Activated CD8-positive, alpha-beta T cell treated with anti-CD3 and anti-CD28 coated beads for 36 hours (primary cell): ENCODE data around the gene CHML. TPM values are rescaled to one million over a fixed set of nuclear protein-coding genes. Genes with fewer than 3 reads are reported as not detected.

Source experiments
- ATAC-seq: fragments of 200-7000 bp; cut with Tn5 transposase; one replicate; pipeline ENCODE4 v1.10.0; 2021; ENCODE audit warnings: mild to moderate bottlenecking, moderate library complexity
- CTCF ChIA-PET: fragments of 350-600 bp; sonication (Branson Sonifier 250); formaldehyde crosslinking; loops from one replicate; lab custom pipeline; 2021; ENCODE audit warnings: antibody characterized with exemption; lab: Charles Lee
- POLR2A ChIA-PET: fragments of 350-600 bp; sonication (Branson Sonifier 250); formaldehyde crosslinking; loops from one replicate; lab custom pipeline; 2021; ENCODE audit warnings: antibody characterized with exemption; lab: Charles Lee
- DNase-seq: peaks from one replicate; pipeline ENCODE4 v3.0.0-alpha.2; 2020
- H3K27ac Mint-ChIP-seq: one replicate; pipeline ENCODE4 v1.8.0; 2021; ENCODE audit warnings: mild to moderate bottlenecking, mixed read lengths
- H3K27me3 Mint-ChIP-seq: one replicate; pipeline ENCODE4 v1.8.0; 2021; ENCODE audit warnings: mixed read lengths
- H3K36me3 Mint-ChIP-seq: one replicate; pipeline ENCODE4 v1.8.0; 2021; ENCODE audit warnings: low read depth, mixed read lengths
- H3K4me1 Mint-ChIP-seq: one replicate; pipeline ENCODE4 v1.8.0; 2021; ENCODE audit warnings: low read depth, mixed read lengths
- H3K4me3 Mint-ChIP-seq: one replicate; pipeline ENCODE4 v1.8.0; 2021; ENCODE audit warnings: mild to moderate bottlenecking, moderate library complexity, mixed read lengths
- H3K9me3 Mint-ChIP-seq: one replicate; pipeline ENCODE4 v1.8.0; 2021; ENCODE audit warnings: mixed read lengths
- intact Hi-C: fragments of 100-400 bp; cut with micrococcal nuclease; formaldehyde crosslinking; loops from one replicate; pipeline ENCODE4 v1.10.0; 2022
- total RNA-seq, 2 experiments: library from RNA; stranded (reverse); gene quantifications; one replicate each; pipeline ENCODE4 v1.2.3, GENCODE V29; 2021
- TF ChIP-seq, protein P1 (sequence below): fragments of 200-600 bp; IDR thresholded peaks from one replicate; pipeline ENCODE4 v1.8.0; 2022; ENCODE audit warnings: antibody characterized with exemption, mild to moderate bottlenecking

The CHML gene
- total RNA-seq, 2 experiments from 2014 or later: 20.3 to 24.7 TPM

- no peaks in the 10 kb centered on the region for H3K27me3 Mint-ChIP-seq
- ChIA-PET POLR2A (interaction anchor here (1.2 to 1.6 kb wide), 2 partner anchors 22 to 233 kb away, joined by 4 to 6 read pairs; partner anchors contain the start of gene EXO1), CTCF (interaction anchor here (1.1 to 4.5 kb wide), 2 partner anchors 12 to 62 kb away, joined by 3 to 37 read pairs; no protein-coding TSS in a partner anchor)
- ATAC-seq (peak; percentile 50), DNase-seq (peak; percentile 54)
- no peak overlapping the region for H3K4me3 Mint-ChIP-seq
- H3K36me3 Mint-ChIP-seq: no peaks in the 10 kb centered on the region
- peaks cover 22% of the 10 kb centered on the region for H3K4me1 Mint-ChIP-seq
- no peaks in the 10 kb centered on the region for H3K9me3 Mint-ChIP-seq
- TF ChIP-seq, protein P1, sequence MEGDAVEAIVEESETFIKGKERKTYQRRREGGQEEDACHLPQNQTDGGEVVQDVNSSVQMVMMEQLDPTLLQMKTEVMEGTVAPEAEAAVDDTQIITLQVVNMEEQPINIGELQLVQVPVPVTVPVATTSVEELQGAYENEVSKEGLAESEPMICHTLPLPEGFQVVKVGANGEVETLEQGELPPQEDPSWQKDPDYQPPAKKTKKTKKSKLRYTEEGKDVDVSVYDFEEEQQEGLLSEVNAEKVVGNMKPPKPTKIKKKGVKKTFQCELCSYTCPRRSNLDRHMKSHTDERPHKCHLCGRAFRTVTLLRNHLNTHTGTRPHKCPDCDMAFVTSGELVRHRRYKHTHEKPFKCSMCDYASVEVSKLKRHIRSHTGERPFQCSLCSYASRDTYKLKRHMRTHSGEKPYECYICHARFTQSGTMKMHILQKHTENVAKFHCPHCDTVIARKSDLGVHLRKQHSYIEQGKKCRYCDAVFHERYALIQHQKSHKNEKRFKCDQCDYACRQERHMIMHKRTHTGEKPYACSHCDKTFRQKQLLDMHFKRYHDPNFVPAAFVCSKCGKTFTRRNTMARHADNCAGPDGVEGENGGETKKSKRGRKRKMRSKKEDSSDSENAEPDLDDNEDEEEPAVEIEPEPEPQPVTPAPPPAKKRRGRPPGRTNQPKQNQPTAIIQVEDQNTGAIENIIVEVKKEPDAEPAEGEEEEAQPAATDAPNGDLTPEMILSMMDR: no peak
- intact Hi-C loops: loop anchor here (5.0 to 10.0 kb wide), 4 partner anchors 82 to 391 kb away; partner anchors contain the start of genes EXO1 and KMO
- no peak overlapping the region for H3K27ac Mint-ChIP-seq
Observed at GRCh38 chr1:241614144-241614543, 26.0 kb downstream of the CHML start.

GRCh38 chr1:241612533-241613477 lies 27.4 kb downstream of the CHML start:
- no peak for ATAC-seq
- POLR2A ChIA-PET: interaction anchor here (1.2 to 1.6 kb wide), 3 partner anchors 12 to 235 kb away, joined by 3 to 6 read pairs (median 4); partner anchors contain the start of gene EXO1
- CTCF ChIA-PET: interaction anchor here (1.2 to 4.5 kb wide), 11 partner anchors 8 to 385 kb away, joined by 3 to 37 read pairs (median 14); partner anchors contain the start of genes KMO and MAP1LC3C

GRCh38 chr1:241611736-241612135 lies 28.4 kb downstream of the CHML start:
- DNase-seq (no peak), ATAC-seq (no peak)
- Mint-ChIP-seq H3K4me3 (no peak overlapping the region), H3K36me3 (no peaks in the 10 kb centered on the region), H3K27ac (no peak overlapping the region), H3K4me1 (peaks cover 13% of the 10 kb centered on the region), H3K27me3 (no peaks in the 10 kb centered on the region), H3K9me3 (no peaks in the 10 kb centered on the region)
- intact Hi-C loops: loop anchor here (5.0 to 10.0 kb wide), 4 partner anchors 79 to 393 kb away; partner anchors contain the start of genes EXO1 and KMO
- TF ChIP-seq, protein P1: no peak
- CTCF ChIA-PET: interaction anchor here (0.8 to 4.5 kb wide), 21 partner anchors 9 to 386 kb away, joined by 3 to 37 read pairs (median 6); partner anchors contain the start of genes EXO1, KMO and MAP1LC3C
- POLR2A ChIA-PET: interaction anchor here (0.6 to 1.1 kb wide), 3 partner anchors 15 to 28 kb away, joined by 3 read pairs; no protein-coding TSS in a partner anchor

More at GRCh38 chr1:241612533-241613477, 27.4 kb downstream of the CHML start:
- peaks cover 18% of the 10 kb centered on the region for H3K4me1 Mint-ChIP-seq
- no peaks in the 10 kb centered on the region for H3K9me3 Mint-ChIP-seq
- intact Hi-C loops: loop anchor here (5.0 to 10.0 kb wide), 4 partner anchors 81 to 392 kb away; partner anchors contain the start of genes EXO1 and KMO
- H3K27me3 Mint-ChIP-seq: no peaks in the 10 kb centered on the region
- DNase-seq: no peak
- H3K27ac Mint-ChIP-seq: no peak overlapping the region
- no peak overlapping the region for H3K4me3 Mint-ChIP-seq
- no peaks in the 10 kb centered on the region for H3K36me3 Mint-ChIP-seq
- TF ChIP-seq, protein P1: no peak

GRCh38 chr1:241611063-241611462 lies 29.1 kb downstream of the CHML start:
- Mint-ChIP-seq H3K27ac (no peak overlapping the region), H3K36me3 (no peaks in the 10 kb centered on the region), H3K4me1 (peaks cover 13% of the 10 kb centered on the region), H3K4me3 (no peak overlapping the region), H3K27me3 (no peaks in the 10 kb centered on the region), H3K9me3 (no peaks in the 10 kb centered on the region)
- ChIA-PET CTCF (interaction anchor here (0.6 to 4.5 kb wide), 46 partner anchors 9 to 407 kb away, joined by 3 to 37 read pairs (median 3); partner anchors contain the start of genes EXO1, FH, KMO and MAP1LC3C), POLR2A (interaction anchor here (0.6 to 1.1 kb wide), 2 partner anchors 14 to 28 kb away, joined by 3 read pairs; no protein-coding TSS in a partner anchor)
- TF ChIP-seq, protein P1: peak; percentile 81
- intact Hi-C loops: loop anchor here (5.0 to 10.0 kb wide), 4 partner anchors 79 to 394 kb away; partner anchors contain the start of genes EXO1 and KMO
- DNase-seq: no peak
- ATAC-seq: peak; percentile 87
